HepG2 (cell line): ENCODE results near the gene MYEOV. TPM values are rescaled to one million over a fixed set of nuclear protein-coding genes. Genes with fewer than 3 reads are reported as not detected.

ENCODE experiments used
- ATAC-seq: fragments of 200-7000 bp; cut with Tn5 transposase; 3 replicates; pipeline ENCODE4 v1.9.1; 2020; ENCODE audit warnings: mild to moderate bottlenecking, moderate library complexity
- BruUV-seq: library from RNA; stranded (reverse); fragments of 400-500 nt; replicated peaks from 2 replicates; lab custom pipeline; 2021; lab: Mats Ljungman, UMichigan
- CTCF ChIA-PET: fragments of 300-600 bp; formaldehyde crosslinking; extraction: SDS; loops from one replicate; lab custom pipeline; 2021; ENCODE audit warnings: low total read pairs, inconsistent platforms, low intra/inter-chr PET ratio; lab: Yijun Ruan, JAX
- POLR2A ChIA-PET: fragments of 350-600 bp; sonication (Branson Sonifier 250); formaldehyde crosslinking; loops from one replicate; lab custom pipeline; 2020; ENCODE audit warnings: antibody characterized with exemption, inconsistent platforms; lab: Yijun Ruan, JAX
- DNase-seq: peaks from one replicate; pipeline ENCODE4 v3.0.0-alpha.2; 2015; ENCODE audit warnings: low spot score
- FAIRE-seq: peaks from 3 replicates; lab custom pipeline; 2011; peaks lifted over from hg19 to GRCh38; lab: Jason Lieb, UNC
- H2AFZ ChIP-seq: one replicate; pipeline ENCODE4 v1.6.1; 2011; ENCODE audit warnings: low read length, inconsistent platforms
- H3K27ac ChIP-seq: fragments of 300-600 bp; 3 replicates; pipeline ENCODE4 v1.8.0; 2011; ENCODE audit warnings: mixed run types, mild to moderate bottlenecking, mixed read lengths, low read length, inconsistent platforms; ENCODE audit not compliant: insufficient read depth; ENCODE audit errors: extremely low read length
- H3K27me3 ChIP-seq, 2 experiments: fragments of 200-600 bp in 1 of 2; 2 replicates in 1 of 2; 3 replicates in 1 of 2; pipeline versions ENCODE4 v1.6.0 to v1.8.0; 2011; ENCODE audit warnings: low read length in 2 of 2, mild to moderate bottlenecking in 2 of 2, moderate library complexity in 2 of 2, inconsistent platforms in 1 of 2; ENCODE audit not compliant: insufficient read depth in 2 of 2, control insufficient read depth in 1 of 2
- H3K36me3 ChIP-seq, 2 experiments: fragments of 200-600 bp in 1 of 2; replicated peaks in 1 of 2; 2 replicates in 1 of 2; 3 replicates in 1 of 2; pipeline versions ENCODE4 v1.5.1 to v1.8.0; 2011; ENCODE audit warnings: low read length in 2 of 2, inconsistent platforms in 1 of 2; ENCODE audit not compliant: insufficient read depth in 2 of 2, control insufficient read depth in 1 of 2
- H3K4me1 ChIP-seq: 2 replicates; pipeline ENCODE4 v1.5.1; 2012; ENCODE audit warnings: low read length, inconsistent platforms; ENCODE audit not compliant: insufficient read depth
- H3K4me2 ChIP-seq: 2 replicates; pipeline ENCODE4 v1.6.0; 2011; ENCODE audit warnings: low read depth, low read length, inconsistent platforms
- H3K4me3 ChIP-seq, 3 experiments: fragments of 200-600 bp in 1 of 3; sonication (generic), shearing (Covaris generic) in 1 of 3; replicated peaks in 1 of 3; 2 replicates each; pipeline ENCODE4 v1.5.1; 2011 to 2016; ENCODE audit warnings: low read length in 3 of 3, inconsistent platforms in 2 of 3, low read depth in 2 of 3, mild to moderate bottlenecking in 2 of 3, control low read depth in 1 of 3, mixed read lengths in 1 of 3; ENCODE audit not compliant: insufficient read depth in 1 of 3
- H3K79me2 ChIP-seq: one replicate; pipeline ENCODE4 v1.6.1; 2011; ENCODE audit warnings: low read length, inconsistent platforms; ENCODE audit not compliant: insufficient read depth
- H3K9ac ChIP-seq: 2 replicates; pipeline ENCODE4 v1.6.0; 2011; ENCODE audit warnings: mild to moderate bottlenecking, low read depth, low read length, inconsistent platforms; ENCODE audit not compliant: insufficient read depth
- H3K9me3 ChIP-seq: 2 replicates; pipeline ENCODE4 v1.5.1; 2012; ENCODE audit warnings: mild to moderate bottlenecking, low read length
- H4K20me1 ChIP-seq: 2 replicates; pipeline ENCODE4 v1.6.0; 2011; ENCODE audit warnings: inconsistent platforms, mild to moderate bottlenecking, low read length, moderate library complexity; ENCODE audit not compliant: insufficient read depth
- CCDC6 ChIP-seq: sonication (generic); formaldehyde crosslinking; IDR thresholded peaks from 2 replicates; pipeline ENCODE4 v1.8.1; 2022; ENCODE audit warnings: mild to moderate bottlenecking, missing genetic modification reagents, moderate library complexity
- CENPX ChIP-seq: sonication (generic); formaldehyde crosslinking; IDR thresholded peaks from 2 replicates; pipeline ENCODE4 v1.9.0; 2021; ENCODE audit warnings: mild to moderate bottlenecking, missing genetic modification reagents, moderate library complexity
- NR2F1 ChIP-seq, 2 experiments: fragments of 450-650 bp in 1 of 2; formaldehyde crosslinking in 1 of 2; IDR thresholded peaks; 2 replicates each; pipeline versions ENCODE4 v1.5.0 to v1.6.1; 2016 to 2020; ENCODE audit warnings: mild to moderate bottlenecking in 1 of 2, missing compliant biosample characterization in 1 of 2, missing genetic modification reagents in 1 of 2, moderate library complexity in 1 of 2
- ZBED4 ChIP-seq: sonication (generic); formaldehyde crosslinking; IDR thresholded peaks from 2 replicates; pipeline ENCODE4 v1.4.0; 2020; ENCODE audit warnings: missing genetic modification reagents, borderline replicate concordance
- ZNF570 ChIP-seq: sonication (generic); formaldehyde crosslinking; IDR thresholded peaks from 2 replicates; pipeline ENCODE4 v1.4.0; 2020; ENCODE audit warnings: mild to moderate bottlenecking, missing genetic modification reagents, borderline replicate concordance
- WGBS: methylation state at CpG from one replicate; pipeline ENCODE4 v1.1.6; 2017; ENCODE audit warnings: low lambda C conversion rate; 5-methylcytosine and 5-hydroxymethylcytosine counted together
- in situ Hi-C: cut with HindIII; loops from 2 replicates; pipeline ENCODE4 v1.10.0; 2017; ENCODE audit warnings: low pct_unique_long_range_greater_than_20kb; ENCODE audit not compliant: extremely low pct_ligation_motif_present
- intact Hi-C: fragments of 100-400 bp; cut with micrococcal nuclease; formaldehyde crosslinking; loops from one replicate; pipeline ENCODE4 v1.10.0; 2022; ENCODE audit not compliant: unreplicated experiment
- polyA plus RNA-seq, 8 experiments: library from polyadenylated mRNA; depleted of rRNA in 3 of 8; stranded (reverse) in 7 of 8; unstranded in 1 of 8; fragments of >200 nt; fragmentation: Illumina TruSeq in 4 of 8; extraction: Trizol in 4 of 8; gene quantifications; 2 replicates each; pipeline versions ENCODE4 v1.2.1 to v1.2.3, GENCODE V29; 2011 to 2016; ENCODE audit warnings: low read depth in 4 of 8, missing spikeins in 1 of 8, mixed read lengths in 1 of 8; ENCODE audit not compliant: insufficient read depth in 1 of 8
- total RNA-seq, 5 experiments: library from RNA; depleted of rRNA; stranded (reverse); fragments of >200 nt; fragmentation: Illumina TruSeq; extraction: Trizol; gene quantifications; 2 replicates each; pipeline ENCODE4 v1.2.3, GENCODE V29; 2016; ENCODE audit warnings: low read depth in 1 of 5

MYEOV gene
- total and polyA plus RNA-seq, 2 of the 13 experiments (the other 11 are each of a cell fraction or from before 2014, with no cell fraction given): 0.33 to 1.8 TPM

DNA sequence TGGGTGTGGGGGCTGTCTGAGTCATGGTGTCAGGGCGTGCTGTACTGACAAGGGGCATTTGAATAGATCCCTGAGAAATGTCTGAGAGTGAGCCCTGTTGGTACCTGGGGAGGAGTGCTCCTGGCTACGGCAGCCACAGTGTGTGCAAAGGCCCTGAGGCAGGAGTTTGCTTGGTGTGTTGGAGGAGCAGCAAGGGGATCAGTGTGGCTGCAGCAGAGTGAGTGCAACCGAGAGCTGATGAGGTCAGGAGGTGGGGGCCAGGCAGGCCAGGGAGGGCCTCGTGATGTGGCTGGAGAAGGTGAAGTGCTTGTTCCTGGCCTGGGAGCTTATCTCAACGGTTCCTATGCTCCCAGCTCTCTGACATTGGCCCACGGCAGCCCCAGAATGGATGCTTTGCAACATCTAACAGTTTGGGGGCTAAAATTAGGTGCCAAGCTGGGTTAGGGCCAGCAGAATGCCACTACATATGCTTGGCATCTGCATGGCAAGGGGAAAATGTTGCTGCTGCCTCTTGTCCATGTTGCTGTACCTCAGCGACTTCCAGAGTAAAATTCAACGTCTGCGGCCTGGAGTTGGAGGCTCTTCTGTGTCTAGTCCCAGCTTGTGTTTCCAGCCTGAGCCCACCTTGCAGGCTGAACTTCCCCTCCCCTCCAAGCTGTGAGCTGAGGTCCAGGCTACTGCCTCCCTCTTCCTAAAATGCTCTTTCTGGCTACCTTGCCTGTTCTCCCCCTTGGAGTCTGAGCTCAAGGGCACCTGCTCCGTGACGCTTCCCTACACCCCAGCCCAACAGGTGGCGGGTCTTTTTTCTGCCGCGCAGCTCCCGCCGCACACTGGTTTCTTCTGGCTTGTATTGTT is 48.2 kb upstream of the MYEOV start:
- intact Hi-C loops: no loop called here
- Histone ChIP-seq H3K36me3 (no peaks in the 10 kb centered on the region), H3K9ac (no peak overlapping the region), H3K79me2 (no peaks in the 10 kb centered on the region), H3K4me2 (no peak overlapping the region), H3K9me3 (no peaks in the 10 kb centered on the region), H3K27me3 (peaks cover 0 to 13% of the 10 kb centered on the region in 2 experiments; a peak in 2 of 5 replicates), H4K20me1 (no peaks in the 10 kb centered on the region), H2AFZ (no peak overlapping the region), H3K4me1 (no peaks in the 10 kb centered on the region), H3K4me3 (no peak overlapping the region), H3K27ac (no peak overlapping the region)
- ATAC-seq (no peak), DNase-seq (no peak), FAIRE-seq (no peak)
- in situ Hi-C loops: no loop called here
- CTCF ChIA-PET: no interaction called here
- TF ChIP-seq ZNF570 (CRISPR knock-in tag) (no peak), NR2F1 (CRISPR knock-in tag; IDR thresholded peaks at IDR 0.05) (no peak)
- POLR2A ChIA-PET: no interaction called here
- no TSS peak for BruUV-seq
- WGBS: 57% methylated on average over 13 of the region's 16 CpGs

DNA sequence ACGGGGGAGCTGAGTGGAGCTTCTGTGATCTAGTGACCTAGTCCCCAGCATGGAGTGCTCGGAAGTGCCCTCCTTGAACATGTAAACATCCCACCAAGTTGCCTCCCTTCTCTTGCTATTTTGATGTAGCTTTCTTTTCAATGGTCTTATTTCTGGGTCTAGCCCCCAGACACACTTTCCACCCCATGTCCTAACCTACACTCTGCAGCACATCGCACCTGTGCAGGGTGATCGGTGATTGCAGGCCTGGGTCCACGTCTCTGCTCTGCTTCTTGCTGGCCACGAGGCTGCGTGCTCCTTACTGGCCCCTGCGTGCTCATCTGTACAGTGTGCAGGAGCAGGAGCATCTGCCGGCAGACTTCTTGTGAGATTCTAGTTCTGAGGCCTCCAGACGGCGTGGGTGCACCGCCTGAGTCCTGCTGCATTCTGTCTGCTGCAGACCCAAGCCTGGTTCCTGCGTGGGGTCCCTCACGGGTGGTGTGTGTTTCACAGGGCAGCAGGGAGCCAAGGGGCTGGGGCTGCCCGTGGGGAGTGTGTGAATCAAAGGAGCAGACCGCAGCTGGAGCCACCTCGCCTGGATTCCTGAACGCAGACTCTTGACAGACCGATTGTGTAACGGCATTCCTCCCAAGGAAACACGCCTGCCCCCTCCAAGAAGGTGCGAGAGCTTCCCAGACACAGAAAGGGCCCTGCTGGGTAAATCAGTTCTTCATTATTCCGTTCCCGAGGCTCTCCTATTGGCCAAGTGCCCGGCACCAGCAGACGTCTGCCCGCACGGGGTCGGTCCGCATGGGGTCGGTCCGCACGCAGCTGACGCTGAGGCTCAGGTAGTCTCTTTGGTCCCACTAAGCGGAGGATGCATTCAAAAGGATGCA is 44.4 kb upstream of the MYEOV start:
- Histone ChIP-seq H3K9me3 (peaks cover 9% of the 10 kb centered on the region), H3K79me2 (no peaks in the 10 kb centered on the region), H3K4me3 (no peak overlapping the region), H3K4me1 (peaks cover 10% of the 10 kb centered on the region; the same call in 1 of the 2 replicates), H3K27ac (no peak overlapping the region), H2AFZ (no peak overlapping the region), H3K36me3 (no peaks in the 10 kb centered on the region), H3K4me2 (no peak overlapping the region), H3K27me3 (peaks cover 6 to 41% of the 10 kb centered on the region in 2 experiments; a peak in 4 of 5 replicates), H3K9ac (no peak overlapping the region), H4K20me1 (no peaks in the 10 kb centered on the region)
- DNase-seq (no peak), FAIRE-seq (no peak), ATAC-seq (no peak)
- POLR2A ChIA-PET: no interaction called here
- CTCF ChIA-PET: no interaction called here
- intact Hi-C loops: no loop called here
- 37% methylated on average over 13 of the region's 35 CpGs for WGBS
- no TSS peak for BruUV-seq
- no peak for TF ChIP-seq ZBED4 (CRISPR knock-in tag)
- TF ChIP-seq CCDC6 (CRISPR knock-in tag): no peak
- no peak for TF ChIP-seq CENPX
- in situ Hi-C loops: no loop called here
